Cardiac fibroblast (primary cell): ENCODE data around the gene PDCD4.

ENCODE experiments used
- DNase-seq, 2 donors: peaks; one replicate each; pipeline versions ENCODE4 v3.0.0 to v3.0.0-alpha.2; 2010; ENCODE audit warnings: low read depth in 2 of 2
- H3K4me3 ChIP-seq, 2 donors: replicated peaks in 1 of 2; 1 replicate in 1 of 2; 2 replicates in 1 of 2; pipeline ENCODE4 v1.5.1; 2011; ENCODE audit warnings: low read depth in 2 of 2, low read length in 2 of 2, mild to moderate bottlenecking in 2 of 2, moderate library complexity in 1 of 2
- TF ChIP-seq, protein P1 (sequence below): IDR thresholded peaks from one replicate; pipeline ENCODE4 v1.5.1; 2011; ENCODE audit warnings: low read depth, mild to moderate bottlenecking, low read length, inconsistent platforms

The PDCD4 gene

DNA sequence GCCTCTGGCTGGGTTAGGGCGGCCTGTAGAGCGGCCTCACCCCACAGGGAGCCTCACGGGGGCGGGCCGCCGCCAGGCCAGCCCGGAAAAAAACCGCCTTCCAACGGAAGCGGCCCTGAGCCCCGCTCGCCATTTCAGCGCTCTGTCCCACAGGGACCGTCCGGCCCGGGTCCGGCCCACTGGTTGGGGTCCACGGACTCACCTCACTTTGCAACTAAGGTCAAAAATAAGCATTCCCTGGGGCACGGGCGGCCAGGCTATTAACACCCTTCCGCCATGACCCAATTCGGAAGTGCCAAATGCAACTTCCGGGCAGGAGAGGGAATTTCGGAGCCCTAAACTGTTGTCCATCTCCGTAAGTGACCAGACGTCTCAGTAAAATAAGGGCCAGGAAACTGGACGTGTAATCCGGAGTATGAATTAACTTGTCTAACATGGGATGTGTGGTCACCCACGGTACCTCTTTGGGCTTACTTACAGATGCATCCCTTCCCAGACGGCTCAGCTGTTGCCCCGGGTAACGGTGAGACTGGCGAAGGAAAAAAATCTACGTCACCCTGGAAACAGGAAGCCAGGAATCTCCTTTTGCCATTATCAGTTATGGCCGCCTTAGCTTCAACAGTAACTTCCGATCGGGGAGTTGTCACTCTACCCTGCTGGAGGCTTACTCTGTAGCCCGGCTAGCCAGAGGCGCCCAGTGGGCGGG, 47.1 kb downstream of the PDCD4 start, which contains the start of gene BBIP1:
Gene BBIP1, minus strand, starts transcription at position 538 of the 706 bp plus-strand sequence. CDS start 1,023 bp downstream, outside the sequence.
- TF ChIP-seq, protein P1, sequence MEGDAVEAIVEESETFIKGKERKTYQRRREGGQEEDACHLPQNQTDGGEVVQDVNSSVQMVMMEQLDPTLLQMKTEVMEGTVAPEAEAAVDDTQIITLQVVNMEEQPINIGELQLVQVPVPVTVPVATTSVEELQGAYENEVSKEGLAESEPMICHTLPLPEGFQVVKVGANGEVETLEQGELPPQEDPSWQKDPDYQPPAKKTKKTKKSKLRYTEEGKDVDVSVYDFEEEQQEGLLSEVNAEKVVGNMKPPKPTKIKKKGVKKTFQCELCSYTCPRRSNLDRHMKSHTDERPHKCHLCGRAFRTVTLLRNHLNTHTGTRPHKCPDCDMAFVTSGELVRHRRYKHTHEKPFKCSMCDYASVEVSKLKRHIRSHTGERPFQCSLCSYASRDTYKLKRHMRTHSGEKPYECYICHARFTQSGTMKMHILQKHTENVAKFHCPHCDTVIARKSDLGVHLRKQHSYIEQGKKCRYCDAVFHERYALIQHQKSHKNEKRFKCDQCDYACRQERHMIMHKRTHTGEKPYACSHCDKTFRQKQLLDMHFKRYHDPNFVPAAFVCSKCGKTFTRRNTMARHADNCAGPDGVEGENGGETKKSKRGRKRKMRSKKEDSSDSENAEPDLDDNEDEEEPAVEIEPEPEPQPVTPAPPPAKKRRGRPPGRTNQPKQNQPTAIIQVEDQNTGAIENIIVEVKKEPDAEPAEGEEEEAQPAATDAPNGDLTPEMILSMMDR = no peak
- DNase-seq = peak; percentile 100
- H3K4me3 ChIP-seq = peak within 1 kb of the TSS; percentile 73 to 83

DNA sequence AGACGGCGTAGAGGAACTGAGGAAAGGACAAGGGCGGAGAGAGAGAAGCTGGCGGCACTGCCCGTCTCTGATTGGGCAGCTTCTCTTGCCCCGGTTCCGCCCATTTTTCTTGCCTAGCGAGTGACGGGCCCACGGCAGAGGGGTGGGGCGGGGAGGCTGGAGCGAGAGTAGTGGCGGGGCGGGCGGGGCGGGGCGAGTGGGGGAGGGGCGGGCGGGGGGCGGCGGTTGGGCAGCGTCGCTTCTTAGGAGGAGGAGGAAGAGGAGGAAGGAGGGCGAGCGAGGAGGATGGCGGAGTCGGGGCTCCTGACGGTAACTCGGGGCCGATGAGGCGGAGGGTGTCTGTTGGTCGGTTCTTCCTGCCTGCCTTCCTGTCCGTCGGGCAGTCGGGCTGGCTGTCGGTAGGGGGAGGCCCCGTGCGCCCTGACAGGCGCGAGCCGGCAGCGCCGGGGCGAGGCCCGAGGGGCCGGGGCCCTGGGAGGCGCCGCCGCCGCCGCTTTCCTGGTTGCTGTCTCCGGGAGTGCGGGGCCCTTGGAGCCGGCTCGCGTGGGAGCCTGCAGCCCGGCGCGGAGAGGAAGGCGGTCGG, 47.7 kb downstream of the PDCD4 start, which contains the start of gene SHOC2:
Gene SHOC2, plus strand, starts transcription at position 256 of the 583 bp plus-strand sequence. CDS start 44,755 bp downstream, outside the sequence.
- TF ChIP-seq, protein P1 = peak; percentile 22
- DNase-seq = no peak

DNA sequence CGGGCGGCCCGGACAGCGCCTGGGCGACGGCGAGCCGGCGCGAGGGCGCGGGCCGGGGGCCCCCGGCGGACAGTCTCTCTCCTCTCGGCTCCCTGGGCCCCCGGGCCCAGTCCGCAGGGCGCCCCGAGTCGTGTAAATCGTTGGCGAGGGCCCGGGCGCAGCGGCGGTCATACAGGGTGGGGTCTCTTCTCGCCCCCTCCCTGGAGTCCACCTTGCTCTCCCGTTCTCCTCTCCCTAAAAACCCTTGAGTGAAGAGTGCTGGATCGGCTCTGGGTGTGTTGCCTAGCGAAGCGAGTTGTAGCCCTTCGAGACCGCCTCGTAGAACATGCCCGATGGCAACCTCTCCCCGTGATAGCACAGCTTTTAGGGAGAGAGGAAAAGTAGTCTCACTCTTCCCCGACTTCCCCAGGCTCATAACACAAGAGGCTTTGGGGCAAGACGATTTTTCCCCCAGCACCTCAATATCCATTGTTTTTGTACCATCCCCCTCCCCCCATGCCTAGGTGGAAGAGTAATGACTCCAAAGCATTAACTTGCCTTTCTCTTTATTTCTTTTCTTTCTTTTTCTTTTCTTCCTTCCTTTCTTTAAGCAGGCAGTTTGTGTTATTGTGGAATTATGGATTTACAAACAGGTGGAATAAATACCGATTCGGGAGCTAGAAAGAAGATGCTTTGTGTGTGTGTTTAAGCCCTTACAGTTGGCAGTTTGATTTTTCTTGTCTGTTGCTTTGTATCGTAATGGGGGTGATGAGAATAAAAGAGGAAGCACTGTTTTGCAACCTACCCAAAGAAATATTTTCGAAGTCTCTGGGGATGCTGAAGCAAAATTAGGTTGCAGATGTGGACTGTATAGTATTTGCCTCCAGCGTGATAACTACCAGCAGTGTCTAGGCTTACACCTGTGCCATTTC, 48.5 kb downstream of the PDCD4 start:
- H3K4me3 ChIP-seq = peak overlapping the region; percentile 73 to 83
- peak; percentile 67 to 78 for DNase-seq
- TF ChIP-seq, protein P1 = no peak

More for the DNA sequence above, 47.7 kb downstream of the PDCD4 start, which contains the start of gene SHOC2:
- H3K4me3 ChIP-seq = peak within 1 kb of the TSS; percentile 73 to 83

DNA sequence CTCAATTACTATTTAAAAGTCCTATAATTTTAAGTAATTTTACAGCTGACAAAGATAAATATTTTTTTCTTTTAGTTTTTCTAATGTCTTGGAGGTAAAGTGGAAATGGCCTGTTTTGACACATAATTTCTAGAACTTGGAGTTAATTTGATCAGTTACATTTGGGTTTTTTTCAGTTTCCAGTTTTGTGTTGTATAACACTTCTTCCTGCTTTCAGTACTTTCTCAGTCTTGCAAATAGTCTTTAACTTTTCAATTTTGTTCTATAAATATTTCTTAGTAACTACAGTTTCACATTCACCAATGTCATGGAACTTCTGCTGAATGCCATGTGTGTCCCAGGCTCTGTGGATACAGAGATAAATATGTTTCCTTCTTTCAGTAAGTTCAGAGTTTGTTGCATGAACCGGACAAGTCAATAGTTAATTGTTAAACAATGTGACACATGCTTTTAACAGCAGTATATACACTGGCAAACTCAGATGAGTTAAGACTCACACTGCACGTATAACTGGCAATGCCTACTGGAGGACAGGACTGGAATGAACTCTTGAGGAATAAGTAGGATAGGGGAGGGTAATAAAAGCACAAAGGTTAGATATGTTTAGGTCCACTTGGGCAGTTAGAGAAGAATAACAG, 52.2 kb downstream of the PDCD4 start:
- TF ChIP-seq, protein P1 = no peak
- no peak overlapping the region for H3K4me3 ChIP-seq
- no peak for DNase-seq

- no peak for DNase-seq
- H3K4me3 ChIP-seq = no peak overlapping the region
- TF ChIP-seq, protein P1 = no peak
Observed at GRCh38 chr10:110927461-110927860, 55.7 kb downstream of the PDCD4 start.

GRCh38 chr10:110931769-110932381, 60.1 kb downstream of the PDCD4 start:
- TF ChIP-seq, protein P1 = no peak
- H3K4me3 ChIP-seq = no peak overlapping the region
- no peak for DNase-seq
